ENCODE data around the gene DDX17.

DDX17 gene

DNA sequence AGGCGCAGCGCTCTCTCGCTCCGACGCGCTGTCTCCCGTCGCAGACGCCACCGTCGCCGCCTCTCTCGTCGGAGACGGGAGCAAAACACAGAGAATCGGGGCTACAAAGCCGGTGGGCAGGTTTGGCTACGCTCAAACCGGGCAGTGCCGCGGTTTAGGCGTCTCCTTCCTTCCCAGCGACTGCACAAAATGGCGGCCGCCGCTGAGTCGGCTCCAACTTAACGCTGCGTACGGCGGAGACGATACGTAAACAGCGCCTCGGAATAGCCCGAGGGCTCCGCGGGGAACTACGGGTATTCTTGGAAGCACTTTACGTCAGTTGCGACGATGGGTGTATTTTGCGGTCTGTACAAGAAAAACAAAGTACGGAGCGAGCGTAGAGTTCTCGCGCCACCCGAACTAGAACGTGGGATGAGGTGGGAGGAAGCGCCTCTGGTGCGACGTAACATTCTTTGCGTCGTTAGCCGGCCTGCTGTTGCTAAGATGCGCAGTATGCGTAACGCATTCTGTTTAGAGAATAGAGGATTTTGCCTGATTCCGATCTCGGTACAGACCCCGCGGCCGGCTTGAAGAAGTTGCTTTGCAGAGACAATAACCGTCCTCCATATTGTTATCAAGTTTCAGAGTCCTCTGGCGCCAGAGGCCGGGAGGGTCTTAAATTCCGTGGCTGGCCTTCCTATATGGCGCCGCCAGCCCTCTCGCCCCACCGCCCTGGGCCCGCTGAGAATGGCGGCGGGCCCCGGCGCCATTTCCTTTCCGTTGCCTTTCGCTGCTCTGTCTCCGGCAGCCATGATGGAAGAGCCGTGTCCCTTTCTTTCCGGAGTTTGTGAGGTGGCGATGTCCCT, at the start of gene DDX17:
Gene DDX17, minus strand, starts transcription at position 194 of the 845 bp plus-strand sequence.
- DNase-seq, result peak; percentile 83

DNA sequence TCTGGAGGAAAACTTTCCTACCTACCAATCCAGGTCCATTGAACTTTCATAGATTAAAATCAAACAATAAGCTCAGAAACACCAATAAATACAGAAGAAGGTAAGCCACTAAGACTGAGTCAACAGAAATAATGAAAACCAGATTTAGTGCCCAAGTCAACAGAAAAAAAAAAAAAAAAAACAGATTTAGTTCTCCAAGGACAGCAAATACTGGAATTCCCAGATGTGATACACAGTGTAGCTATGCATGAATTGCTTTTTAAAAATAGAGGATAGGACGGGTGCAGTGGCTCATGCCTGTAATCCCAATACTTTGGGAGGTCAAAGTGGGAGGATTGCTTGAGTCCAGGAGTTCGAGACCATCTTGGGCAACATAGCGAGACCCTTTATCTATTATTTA, 48.2 kb upstream of the DDX17 start:
- DNase-seq, result no peak

DNA sequence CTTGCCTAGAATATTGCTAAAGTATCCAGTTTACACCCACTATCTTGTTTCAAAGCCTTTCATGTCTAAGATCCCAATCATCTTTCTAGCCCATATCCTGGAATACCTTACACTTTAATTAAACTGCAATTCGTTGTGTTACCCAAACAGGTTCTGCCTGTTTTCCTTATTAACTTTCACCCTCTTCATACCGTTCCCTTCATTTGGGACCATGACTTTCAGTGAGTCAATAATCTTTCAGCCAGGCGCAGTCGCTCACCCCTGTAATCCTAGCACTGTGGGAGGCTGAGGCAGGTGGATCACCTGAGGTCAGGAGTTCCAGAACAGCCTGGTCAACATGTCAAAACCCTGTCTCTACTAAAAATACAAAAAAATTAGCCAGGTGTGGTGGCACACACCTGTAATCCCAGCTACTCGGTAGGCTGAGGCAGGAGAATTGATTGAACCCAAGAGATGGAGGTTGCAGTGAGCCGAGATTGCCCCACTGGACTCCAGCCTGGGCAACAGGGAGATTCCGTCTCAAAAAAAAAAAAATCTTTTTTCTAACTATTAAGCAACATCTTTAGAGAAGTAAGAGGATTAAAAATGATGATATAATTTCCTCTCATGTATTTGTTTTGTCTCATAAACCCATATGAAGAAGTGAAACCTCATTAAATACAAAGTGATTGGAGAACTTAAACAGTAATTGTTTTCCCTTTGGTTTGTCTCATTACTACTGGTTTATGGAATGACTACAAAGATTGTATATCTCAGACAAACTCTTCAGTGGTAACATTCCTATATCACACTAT, 43.2 kb upstream of the DDX17 start:
- peak; percentile 42 for DNase-seq

DNA sequence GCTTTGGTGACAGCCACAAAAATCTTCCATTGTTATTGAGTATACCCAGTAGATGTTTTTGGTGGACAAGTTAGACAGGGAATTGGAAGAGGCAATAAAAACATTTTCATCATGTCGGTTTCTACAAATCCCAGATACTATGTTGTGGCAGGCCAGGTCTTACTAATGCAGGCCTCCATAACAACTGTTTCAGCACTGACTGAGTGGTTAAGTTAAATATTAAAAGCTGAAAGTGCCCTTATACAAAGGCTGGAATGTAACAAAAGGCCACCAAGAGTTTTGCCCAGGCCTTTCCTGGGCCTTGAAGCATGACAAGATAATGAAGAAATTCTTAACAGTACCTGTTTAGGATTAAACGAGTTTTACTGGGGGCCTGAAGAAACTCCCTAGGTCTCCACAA, 34.6 kb upstream of the DDX17 start:
- DNase-seq, result no peak

DNA sequence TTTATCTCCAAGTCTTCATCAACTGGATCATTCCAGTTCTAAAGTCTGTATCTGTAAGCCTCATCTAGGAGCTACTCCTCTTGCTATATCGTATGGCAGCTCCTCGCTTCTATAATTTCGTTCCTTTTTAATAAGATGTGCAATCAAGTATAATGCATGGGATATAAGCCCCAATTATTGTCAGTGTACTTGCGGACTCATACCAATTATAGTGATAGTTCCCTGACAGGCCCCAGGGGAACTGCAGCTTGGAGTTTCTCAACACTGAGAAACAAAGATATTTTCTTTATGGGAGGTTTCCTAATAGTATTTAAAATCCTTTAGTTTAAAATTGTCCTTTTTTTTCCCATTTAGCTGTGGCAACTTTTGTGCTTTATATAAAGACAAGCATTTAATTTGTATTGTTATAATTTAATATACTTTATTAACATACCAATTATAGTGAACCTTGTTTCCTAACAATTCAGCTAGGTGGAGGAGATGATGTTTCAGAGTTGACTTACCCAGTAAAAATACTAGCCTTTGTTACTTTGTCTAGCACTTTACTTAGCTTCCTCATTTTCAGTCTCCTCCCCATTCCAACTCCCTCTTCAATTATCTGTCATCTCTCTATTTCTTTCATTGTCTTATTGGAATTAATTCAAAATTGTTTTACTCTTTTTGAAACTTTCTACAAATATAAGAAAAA, 25.3 kb upstream of the DDX17 start:
- DNase-seq, result peak; percentile 40

DNA sequence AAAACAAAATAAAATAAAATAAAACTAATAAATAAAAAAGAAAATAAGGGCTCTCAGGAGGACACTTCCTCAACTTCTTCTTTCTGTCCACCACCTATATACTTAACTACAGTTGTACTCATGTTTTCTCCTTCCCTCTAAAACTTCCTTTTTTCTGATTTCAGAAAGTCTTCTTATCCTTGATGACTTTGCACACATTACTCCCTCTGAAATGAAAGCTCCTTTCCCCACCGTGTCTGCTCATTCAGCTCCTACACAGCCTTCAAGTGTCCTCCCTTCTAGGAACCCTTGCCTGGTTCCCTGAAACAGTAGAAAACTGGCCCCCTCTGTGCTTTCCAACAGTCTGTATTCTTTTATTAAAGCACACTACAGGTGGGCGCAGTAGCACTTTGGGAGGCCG, 18.3 kb upstream of the DDX17 start:
- DNase-seq, result no peak

DNA sequence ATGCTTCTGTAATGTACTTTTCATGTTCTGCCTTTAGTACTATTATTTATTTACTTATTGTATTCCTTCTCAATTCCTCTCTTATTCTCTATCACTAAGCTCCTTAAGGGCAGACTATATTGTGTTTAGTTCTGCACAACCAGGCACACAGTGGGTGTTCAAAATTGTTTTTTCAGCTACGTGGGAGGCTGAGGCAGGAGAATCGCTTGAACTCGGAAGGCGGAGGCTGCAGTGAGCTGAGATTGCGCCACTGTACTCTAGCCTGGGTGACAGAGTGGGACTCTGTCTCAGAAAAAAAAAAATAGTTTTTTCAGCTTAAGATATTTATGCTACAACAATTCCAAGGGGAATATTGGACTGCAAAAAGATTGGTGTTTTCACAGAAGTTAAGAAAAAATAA, 17.4 kb upstream of the DDX17 start:
- no peak for DNase-seq

DNA sequence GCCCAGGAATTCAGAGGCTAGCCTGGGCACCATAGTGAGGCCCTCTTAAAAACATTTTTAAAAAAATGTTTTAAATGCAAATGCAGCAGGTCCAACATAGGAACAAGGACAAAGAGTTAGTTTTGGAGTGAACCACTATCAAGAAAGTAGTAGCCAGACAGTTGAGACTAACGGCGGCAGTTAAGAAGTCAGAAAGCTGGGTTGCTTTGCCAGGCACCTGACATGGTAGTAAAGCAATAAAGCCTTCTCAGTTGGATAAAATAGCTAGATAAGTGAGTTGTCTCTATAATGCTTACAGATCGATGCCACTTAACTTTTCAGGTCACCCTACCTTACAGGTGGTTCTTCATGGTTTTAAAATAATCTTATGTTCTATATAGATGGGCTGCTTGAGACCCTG, 16.9 kb upstream of the DDX17 start:
- no peak for DNase-seq

DNA sequence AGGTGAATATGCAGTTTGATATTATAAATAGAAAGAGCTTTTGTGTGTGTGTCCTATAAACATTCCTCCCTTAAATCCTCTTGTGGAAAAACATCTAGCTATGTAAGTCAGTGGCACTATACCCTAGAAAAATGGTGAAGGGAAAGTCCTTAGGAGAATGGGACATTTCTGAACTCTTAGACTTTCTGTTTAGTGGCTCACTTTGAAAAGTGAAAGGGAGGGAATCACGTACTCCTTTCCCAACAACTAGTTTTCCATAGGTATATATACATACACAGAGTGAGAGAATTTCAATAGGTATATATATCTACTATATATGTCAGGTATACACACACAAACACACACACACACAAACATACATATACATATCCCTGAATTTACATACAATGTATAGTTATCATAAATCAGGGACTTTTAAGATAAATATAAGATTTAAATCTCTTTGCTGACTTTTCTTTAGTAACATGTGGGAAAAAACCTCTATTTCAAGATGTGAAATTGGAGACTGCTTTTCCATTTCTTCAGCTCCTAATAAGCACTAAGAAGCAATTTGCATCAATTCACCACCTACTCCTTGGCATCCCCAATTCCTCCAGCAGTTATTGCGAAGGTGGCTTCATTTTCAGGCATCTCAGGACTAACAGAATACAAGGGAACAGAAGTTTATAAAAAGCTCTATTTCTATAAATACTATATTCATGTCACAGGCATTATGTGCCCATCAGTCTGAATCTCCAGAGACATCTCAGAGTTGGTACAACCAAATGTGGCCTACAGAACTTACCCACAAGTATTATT, 13.5 kb upstream of the DDX17 start:
- no peak for DNase-seq

DNA sequence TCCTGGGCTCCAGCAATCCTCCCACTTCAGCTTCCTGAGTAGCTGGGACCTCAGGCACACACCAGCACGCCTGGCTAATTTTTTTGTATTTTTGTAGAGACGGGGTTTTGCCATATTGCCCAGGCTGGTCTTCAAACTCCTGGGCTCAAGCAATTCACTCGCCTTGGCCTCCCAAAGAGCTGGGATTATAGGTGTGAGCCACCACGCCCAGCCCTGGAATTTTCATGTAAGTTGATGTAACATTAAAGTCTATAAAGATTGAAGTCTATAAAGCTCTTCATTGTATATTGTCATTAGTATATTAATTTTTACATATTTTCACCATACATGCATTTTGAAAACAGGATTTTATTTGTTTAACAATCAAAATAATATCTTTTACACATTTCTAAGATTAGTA, 12.5 kb upstream of the DDX17 start:
- DNase-seq, result no peak

DNA sequence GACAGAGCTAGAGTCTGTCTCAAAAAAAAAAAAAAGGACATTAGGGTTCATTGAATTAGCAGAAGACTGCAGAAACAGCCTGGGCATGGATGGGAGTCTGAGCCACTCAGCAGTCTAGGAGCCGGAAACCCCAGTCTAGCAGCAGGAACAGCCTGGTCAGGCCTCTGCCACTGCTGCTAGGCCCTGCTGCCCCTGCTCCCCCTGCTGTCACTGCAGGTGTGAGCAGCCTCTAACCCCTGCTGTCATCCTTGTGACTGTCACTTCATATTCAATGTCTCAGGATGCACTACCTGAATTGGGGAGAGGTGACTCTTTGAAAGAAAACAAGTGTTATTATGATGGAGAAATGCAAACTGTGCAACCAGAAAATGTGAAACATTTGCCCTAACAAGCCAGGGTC, 7.0 kb upstream of the DDX17 start:
- DNase-seq, result no peak

DNA sequence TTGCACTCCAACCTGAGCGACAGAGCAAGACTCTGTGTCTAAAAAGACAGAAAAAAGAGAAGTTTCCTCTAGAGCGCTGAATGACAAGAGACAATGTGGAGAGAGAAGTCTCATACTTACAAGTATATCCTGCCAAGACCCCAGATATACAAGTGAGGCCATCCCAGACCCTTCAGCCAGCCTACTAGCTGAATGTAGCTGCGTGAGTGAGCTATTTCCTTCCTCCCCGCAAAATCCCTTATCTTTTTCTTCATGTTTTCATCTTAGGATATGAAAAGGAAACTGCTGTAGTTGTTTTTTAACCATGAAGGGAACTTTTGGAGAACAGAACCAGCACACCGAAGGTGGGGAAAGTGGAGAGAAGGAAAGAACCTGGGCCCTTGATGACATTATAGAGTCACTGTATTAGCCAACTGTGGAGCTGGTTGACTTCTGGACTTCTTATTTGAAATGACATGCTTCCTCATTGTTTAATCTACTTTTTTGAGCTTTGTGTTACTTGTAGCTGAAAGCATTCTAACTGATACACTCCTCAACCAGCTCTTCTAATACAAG, 4.4 kb upstream of the DDX17 start:
- no peak for DNase-seq

DNA sequence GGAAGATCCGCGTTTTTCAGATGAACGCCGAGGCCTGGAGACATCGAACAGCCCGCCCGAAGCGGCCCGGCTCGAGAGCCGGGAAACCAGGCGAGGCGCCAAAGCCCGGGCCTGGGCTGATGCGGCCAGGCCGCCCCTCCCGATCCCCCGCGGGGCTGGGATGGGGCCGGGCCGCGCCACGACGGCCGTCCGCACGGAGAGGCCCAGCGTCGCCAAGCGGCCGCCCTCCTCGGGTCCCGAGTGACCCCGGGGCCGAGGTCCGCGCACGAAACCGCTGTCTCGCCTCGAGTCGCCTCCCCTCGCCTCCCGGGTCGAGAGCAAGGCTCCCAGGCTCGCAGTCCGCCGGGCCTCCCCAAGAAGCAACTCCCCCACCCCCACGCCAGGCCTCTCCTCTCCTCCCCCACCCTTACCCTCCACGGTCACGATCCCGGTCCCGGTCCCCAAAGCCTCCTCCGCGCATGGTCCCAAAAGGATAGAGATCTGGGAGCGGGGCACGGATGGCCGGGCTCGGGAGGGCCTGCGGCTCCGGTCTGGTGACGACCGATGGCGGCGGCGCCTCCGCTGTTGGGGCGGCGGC, 482 bp downstream of the DDX17 start:
- DNase-seq, result no peak

DNA sequence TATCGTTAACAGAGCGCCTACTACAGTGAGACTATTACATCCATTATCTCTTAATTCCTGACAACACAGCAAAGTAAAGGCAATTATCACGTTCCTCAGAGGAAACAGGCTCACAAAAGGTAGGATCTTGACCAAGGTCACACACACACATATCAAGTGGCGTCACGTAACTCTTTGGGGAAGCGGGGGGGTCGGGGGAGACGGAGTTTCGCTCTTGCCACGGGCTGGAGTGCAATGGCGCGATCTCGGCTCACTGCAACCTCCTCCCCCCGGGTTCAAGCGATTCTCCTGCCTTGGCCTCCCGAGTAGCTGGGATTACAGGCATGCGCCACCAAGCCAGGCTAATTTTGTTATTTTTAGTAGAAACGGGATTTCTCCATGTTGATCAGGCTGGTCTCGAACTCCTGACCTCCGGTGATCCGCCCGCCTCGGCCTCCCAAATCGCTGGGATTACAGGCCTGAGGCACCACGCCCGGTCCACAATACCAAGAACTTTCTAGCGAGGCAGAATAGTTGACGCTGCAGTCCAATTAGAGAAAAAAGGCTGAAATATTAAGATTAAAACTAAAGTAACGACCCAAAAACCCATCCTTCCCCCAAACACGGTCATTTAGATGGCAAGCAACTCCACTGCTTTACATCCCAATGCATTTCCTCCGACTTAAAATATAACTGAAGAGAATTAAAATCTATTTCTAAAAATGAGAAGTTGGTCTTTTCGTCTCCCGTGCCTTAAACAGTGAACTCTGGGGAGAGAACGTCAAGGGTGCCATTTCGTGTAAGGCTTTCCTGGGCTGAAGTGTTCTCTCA, 1.2 kb downstream of the DDX17 start:
- DNase-seq, result no peak

DNA sequence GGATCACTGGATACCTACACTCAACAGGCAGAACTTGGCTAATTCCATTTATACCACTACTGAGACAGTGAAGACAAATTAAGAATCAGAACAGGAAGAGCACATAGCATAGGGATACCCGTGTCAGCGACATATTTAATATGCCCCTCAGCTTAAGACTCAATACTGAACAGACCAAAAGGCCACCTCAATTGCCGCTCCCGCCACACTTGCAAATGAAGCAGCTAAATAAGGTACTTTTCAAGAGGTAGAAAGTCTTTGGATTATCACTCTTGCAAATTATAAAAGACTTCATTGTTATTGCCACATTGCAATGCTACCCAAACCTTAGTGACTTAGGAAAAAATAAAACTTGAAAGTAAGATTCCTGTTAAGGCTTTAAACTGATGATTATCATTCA, 3.1 kb downstream of the DDX17 start:
- no peak for DNase-seq

DNA sequence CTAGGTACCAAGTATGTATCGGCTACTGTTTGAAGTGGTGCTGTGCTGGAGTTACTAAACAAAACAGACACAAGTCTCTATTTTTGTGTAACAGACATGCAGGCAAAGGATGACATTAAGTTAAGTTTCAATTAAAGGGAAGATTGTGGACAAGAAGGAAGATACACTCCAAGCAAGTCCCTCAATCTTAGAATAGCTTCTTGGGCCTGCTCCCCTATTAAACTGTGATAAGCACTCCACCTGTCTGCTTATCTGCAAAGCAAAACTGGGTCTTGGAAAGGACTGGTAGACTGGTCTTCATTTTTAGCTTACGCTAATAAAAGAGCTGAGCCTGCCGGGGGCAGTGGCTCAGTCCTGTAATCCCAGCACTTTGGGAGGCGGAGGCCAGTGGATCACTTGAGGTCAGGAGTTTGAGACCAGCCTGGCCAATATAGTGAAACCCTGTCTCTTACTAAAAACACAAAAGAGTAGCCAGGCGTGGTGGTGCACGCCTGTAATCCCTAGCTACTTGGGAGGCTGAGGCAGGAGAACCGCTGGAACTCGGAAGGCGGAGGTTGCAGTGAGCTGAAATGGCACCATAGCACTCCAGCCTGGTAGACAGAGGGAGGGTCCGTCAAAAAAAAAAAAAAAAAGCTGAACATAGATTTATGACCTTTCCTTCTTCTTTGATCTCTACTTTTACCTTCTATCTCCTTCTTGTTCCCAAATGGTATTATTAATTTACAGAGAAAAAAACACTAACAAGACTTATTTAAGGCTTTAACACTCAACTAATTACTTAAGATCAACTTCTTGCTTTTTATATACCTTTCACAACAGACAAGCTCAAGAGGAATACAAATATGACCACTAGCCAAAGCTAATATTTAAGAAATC, 4.1 kb downstream of the DDX17 start:
- DNase-seq, result no peak

DNA sequence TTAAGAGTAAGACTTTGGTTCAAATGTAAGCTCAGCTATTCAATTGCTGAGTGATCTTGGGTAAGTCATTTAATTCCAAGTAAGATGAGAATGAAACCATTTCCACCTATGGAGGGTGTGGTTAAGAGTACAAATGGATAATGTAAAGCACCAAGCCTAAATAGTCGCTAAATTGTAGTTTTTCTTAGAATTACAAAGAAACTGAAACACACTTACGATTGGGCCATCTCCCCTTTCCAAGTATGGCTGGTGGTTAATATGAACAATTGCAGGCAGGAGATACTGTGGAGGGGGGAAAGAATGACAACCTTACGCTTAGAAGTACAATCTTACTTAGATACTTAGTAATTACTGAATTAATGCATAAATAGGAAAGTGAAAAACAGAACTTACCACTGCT, 8.2 kb downstream of the DDX17 start:
- DNase-seq, result no peak

DNA sequence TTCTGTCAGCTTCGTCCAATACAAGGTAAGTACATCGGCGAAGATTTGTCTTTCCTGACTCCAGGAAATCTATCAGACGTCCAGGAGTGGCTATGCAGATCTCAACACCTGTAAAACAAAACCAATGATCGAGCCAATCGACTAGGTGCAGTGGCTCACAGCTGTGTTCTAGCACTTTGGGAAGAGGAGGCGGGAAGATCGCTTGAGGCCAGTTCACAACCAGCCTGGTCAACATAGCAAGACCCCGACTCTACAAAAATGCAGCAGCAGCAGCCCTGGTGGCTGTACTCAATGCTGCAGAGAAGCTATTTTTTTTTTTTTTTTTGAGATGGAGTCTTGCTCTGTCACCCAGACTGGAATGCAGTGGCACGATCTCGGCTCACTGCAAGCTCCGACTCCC, 11.2 kb downstream of the DDX17 start:
- no peak for DNase-seq

DNA sequence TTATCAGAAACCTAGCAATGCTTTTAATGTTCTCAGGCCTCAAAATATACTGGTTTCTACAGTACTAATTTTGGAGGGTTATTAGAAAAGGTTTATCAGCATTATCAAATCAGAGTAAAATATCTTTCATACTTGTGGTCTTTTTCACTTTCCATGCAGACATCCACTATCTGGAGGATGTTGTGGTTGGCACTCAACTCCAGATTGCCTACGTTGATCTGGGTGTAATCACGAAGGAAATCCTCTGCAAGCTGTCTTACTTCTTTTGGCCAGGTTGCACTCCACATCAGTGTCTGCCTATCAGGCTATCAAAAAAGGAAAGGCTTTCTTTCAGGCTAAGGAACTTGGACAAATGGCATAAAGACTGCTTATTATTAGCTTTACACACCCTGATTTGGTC, 11.6 kb downstream of the DDX17 start:
- no peak for DNase-seq

DNA sequence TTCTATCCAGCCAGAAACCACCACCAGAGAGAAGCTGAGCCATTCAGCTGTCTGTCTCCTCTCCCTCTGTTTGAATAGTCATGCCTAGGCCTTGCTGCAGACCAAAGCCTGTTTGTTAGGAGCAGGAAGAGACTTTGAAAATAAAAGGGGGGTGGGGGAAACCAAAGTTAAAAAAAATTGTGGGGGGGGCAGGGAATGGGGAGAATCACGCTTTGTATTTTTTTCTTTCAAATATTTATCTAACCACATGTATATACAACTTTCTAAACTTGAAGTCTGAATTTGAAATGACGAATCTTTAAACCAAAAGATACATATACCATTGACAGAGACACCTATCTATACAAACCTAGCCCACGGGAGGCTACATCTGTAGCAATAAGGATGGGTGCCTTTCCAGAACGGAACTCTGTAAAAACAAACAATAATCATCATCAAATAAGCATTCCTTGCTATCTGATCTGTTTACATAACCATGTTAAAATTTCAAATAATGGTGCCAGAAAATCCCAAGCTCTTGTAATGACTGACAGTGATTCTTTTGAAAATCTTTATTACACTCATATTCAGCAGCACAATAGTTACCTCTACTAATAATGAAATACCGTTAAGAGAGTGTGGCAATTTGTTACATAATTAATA, 14.3 kb downstream of the DDX17 start:
- no peak for DNase-seq
